MCF 10A (cell line): ENCODE results near the gene NFKB2. TPM values are rescaled to one million over a fixed set of nuclear protein-coding genes. Genes with fewer than 3 reads are reported as not detected.

Experiments
- BruUV-seq: library from RNA; stranded (reverse); fragments of 400-500 nt; replicated peaks from 2 replicates; lab custom pipeline; 2021; lab: Mats Ljungman, UMichigan
- CTCF ChIA-PET: fragments of 300-600 bp; sonication (Branson Sonifier 250); formaldehyde crosslinking; extraction: SDS; loops from one replicate; lab custom pipeline; 2021; ENCODE audit warnings: antibody characterized with exemption, inconsistent platforms; lab: Yijun Ruan, JAX
- POLR2A ChIA-PET: fragments of 300-600, 350-650 bp; sonication (Branson Sonifier 250); formaldehyde crosslinking; extraction: SDS; loops from one replicate; lab custom pipeline; 2020; ENCODE audit warnings: antibody characterized with exemption, inconsistent platforms; lab: Yijun Ruan, JAX
- DNase-seq: peaks from one replicate; pipeline ENCODE4 v3.0.0-alpha.2; 2018; ENCODE audit not compliant: unreplicated experiment
- H3K27ac Mint-ChIP-seq: one replicate; pipeline ENCODE4 v1.8.0; 2022; ENCODE audit warnings: mild to moderate bottlenecking, low read depth, mixed read lengths; ENCODE audit not compliant: unreplicated experiment
- H3K27me3 Mint-ChIP-seq: one replicate; pipeline ENCODE4 v1.8.0; 2022; ENCODE audit warnings: mixed read lengths; ENCODE audit not compliant: insufficient read depth, unreplicated experiment
- H3K36me3 Mint-ChIP-seq: one replicate; pipeline ENCODE4 v1.8.0; 2022; ENCODE audit warnings: mild to moderate bottlenecking, moderate library complexity, mixed read lengths; ENCODE audit not compliant: insufficient read depth, unreplicated experiment
- H3K4me1 Mint-ChIP-seq: one replicate; pipeline ENCODE4 v1.8.0; 2022; ENCODE audit warnings: mixed read lengths; ENCODE audit not compliant: insufficient read depth, unreplicated experiment
- H3K4me3 Mint-ChIP-seq: one replicate; pipeline ENCODE4 v1.8.0; 2022; ENCODE audit warnings: mild to moderate bottlenecking, moderate library complexity, mixed read lengths; ENCODE audit not compliant: unreplicated experiment
- H3K9me3 Mint-ChIP-seq: one replicate; pipeline ENCODE4 v1.8.0; 2022; ENCODE audit warnings: mixed read lengths; ENCODE audit not compliant: unreplicated experiment
- CTCF ChIP-seq: fragments of 200-600 bp; IDR thresholded peaks from one replicate; pipeline ENCODE4 v1.8.0; 2022; ENCODE audit warnings: antibody characterized with exemption, mild to moderate bottlenecking; ENCODE audit not compliant: unreplicated experiment
- intact Hi-C: fragments of 100-400 bp; cut with micrococcal nuclease; formaldehyde crosslinking; loops from 2 replicates; pipeline ENCODE4 v1.14.1; 2022
- total RNA-seq: library from RNA; stranded (reverse); gene quantifications from 2 replicates; pipeline ENCODE4 v1.2.3, GENCODE V29; 2022

The NFKB2 gene
- total RNA-seq, 1 experiment from 2014 or later = 76.2 TPM

GRCh38 chr10:102431452-102432124 is 36.1 kb downstream of the NFKB2 start:
- ChIA-PET POLR2A (interaction anchor here (0.9 to 5.7 kb wide), 16 partner anchors 10 to 613 kb away, joined by 3 to 119 read pairs (median 6); partner anchors contain the start of genes ACTR1A, C10orf95, FBXL15 and NFKB2), CTCF (interaction anchor here (0.6 to 2.2 kb wide), 6 partner anchors 9 to 202 kb away, joined by 3 to 11 read pairs (median 4); partner anchors contain the start of genes C10orf95 and FBXL15)
- Mint-ChIP-seq H3K27me3 (no peaks in the 10 kb centered on the region), H3K4me1 (peaks cover 31% of the 10 kb centered on the region), H3K27ac (peak overlapping the region; percentile 94), H3K36me3 (no peaks in the 10 kb centered on the region), H3K4me3 (peak overlapping the region; percentile 90), H3K9me3 (no peaks in the 10 kb centered on the region)
- peak; percentile 47 for DNase-seq
- intact Hi-C loops = no loop called here
- BruUV-seq = no TSS peak
- TF ChIP-seq CTCF = no peak

- no peaks in the 10 kb centered on the region for H3K36me3 Mint-ChIP-seq
- peak within 1 kb of the TSS; percentile 90 for H3K4me3 Mint-ChIP-seq
- ChIA-PET POLR2A (interaction anchor here (0.7 to 5.7 kb wide), 26 partner anchors 10 to 614 kb away, joined by 3 to 119 read pairs (median 4); partner anchors contain the start of genes ACTR1A, C10orf95, FBXL15 and GBF1), CTCF (interaction anchor here (0.6 to 2.2 kb wide), 8 partner anchors 9 to 1426 kb away, joined by 3 to 11 read pairs (median 3); partner anchors contain the start of genes C10orf95 and FBXL15)
- H3K27me3 Mint-ChIP-seq = no peaks in the 10 kb centered on the region
- no peak for TF ChIP-seq CTCF
- H3K27ac Mint-ChIP-seq = peak within 1 kb of the TSS; percentile 94
- DNase-seq = peak; percentile 97
- H3K9me3 Mint-ChIP-seq = no peaks in the 10 kb centered on the region
- no TSS peak for BruUV-seq
- H3K4me1 Mint-ChIP-seq = peaks cover 26% of the 10 kb centered on the region
- intact Hi-C loops = no loop called here
Observed at GRCh38 chr10:102432162-102432950, 36.9 kb downstream of the NFKB2 start, which contains the start of gene CUEDC2. TSS of gene CUEDC2 (minus strand) at chr10:102432574. CDS start at chr10:102425188, 7,386 bp downstream.

GRCh38 chr10:102433619-102434046 is 38.1 kb downstream of the NFKB2 start:
- CTCF ChIA-PET = interaction anchor here (0.6 to 2.3 kb wide), 6 partner anchors 11 to 500 kb away, joined by 3 to 11 read pairs (median 5); partner anchors contain the start of gene FBXL15
- H3K27ac Mint-ChIP-seq = no peak overlapping the region

More at GRCh38 chr10:102433619-102434046, 38.1 kb downstream of the NFKB2 start:
- DNase-seq = no peak
- Mint-ChIP-seq H3K4me3 (peak overlapping the region; percentile 90), H3K27me3 (no peaks in the 10 kb centered on the region), H3K4me1 (peaks cover 21% of the 10 kb centered on the region), H3K36me3 (no peaks in the 10 kb centered on the region), H3K9me3 (no peaks in the 10 kb centered on the region)
- intact Hi-C loops = no loop called here
- no peak for TF ChIP-seq CTCF
- no TSS peak for BruUV-seq
- POLR2A ChIA-PET = interaction anchor here (0.6 to 5.7 kb wide), 4 partner anchors 10 to 38 kb away, joined by 3 to 119 read pairs (median 33); partner anchors contain the start of genes C10orf95, FBXL15 and NFKB2
